Measurements from ENCODE around the gene GAP43. TPM values are rescaled to one million over a fixed set of nuclear protein-coding genes. Genes with fewer than 3 reads are reported as not detected.

Gene GAP43
- 4.9 TPM for total RNA-seq

GRCh38 chr3:115623044-115623868 lies at the start of gene GAP43:
Gene GAP43, plus strand, starts transcription at chr3:115623510. Its CDS starts 180 bp downstream, at chr3:115623690.
- no peak for DNase-seq (ENCODE audit: extremely low spot score in 2 of 2)
- intact Hi-C loops (cut with DNase I) = loop anchor here (5.0 kb wide), 1 partner anchor 49 kb away; no protein-coding TSS in a partner anchor
- no peak for TF ChIP-seq POLR2A (IDR thresholded peaks at IDR 0.05)
- TF ChIP-seq POLR2AphosphoS5 (IDR thresholded peaks at IDR 0.05; ENCODE audit: insufficient read depth in 1 of 2, low read depth in 1 of 2) = no peak
- no peak for TF ChIP-seq CTCF (IDR thresholded peaks at IDR 0.05)
- Histone ChIP-seq H3K9me3 (no peaks in the 10 kb centered on the region), H3K27me3 (peaks cover 4% of the 10 kb centered on the region), H3K4me1 (peaks cover 8% of the 10 kb centered on the region), H3K36me3 (no peaks in the 10 kb centered on the region), H3K4me3 (peak within 1 kb of the TSS; percentile 11), H3K27ac (no peak within 1 kb of the TSS)

- Histone ChIP-seq H3K9me3 (no peaks in the 10 kb centered on the region), H3K27ac (no peak overlapping the region), H3K4me1 (no peaks in the 10 kb centered on the region), H3K27me3 (no peaks in the 10 kb centered on the region), H3K4me3 (no peak overlapping the region), H3K36me3 (no peaks in the 10 kb centered on the region)
- TF ChIP-seq CTCF (IDR thresholded peaks at IDR 0.05) (no peak), POLR2AphosphoS5 (IDR thresholded peaks at IDR 0.05; ENCODE audit: insufficient read depth in 1 of 2, low read depth in 1 of 2) (no peak), POLR2A (IDR thresholded peaks at IDR 0.05) (no peak)
- intact Hi-C loops (cut with DNase I) = no loop called here
- DNase-seq (ENCODE audit: extremely low spot score in 2 of 2) = no peak
These were observed 46.9 kb upstream of the GAP43 start for GRCh38 chr3:115576325-115576875.

GRCh38 chr3:115577000-115577399 lies 46.3 kb upstream of the GAP43 start:
- Histone ChIP-seq H3K9me3 (no peaks in the 10 kb centered on the region), H3K4me1 (no peaks in the 10 kb centered on the region), H3K27ac (no peak overlapping the region), H3K36me3 (no peaks in the 10 kb centered on the region), H3K27me3 (no peaks in the 10 kb centered on the region), H3K4me3 (no peak overlapping the region)
- no peak for DNase-seq (ENCODE audit: extremely low spot score in 2 of 2)
- TF ChIP-seq CTCF (IDR thresholded peaks at IDR 0.05) = no peak
- no peak for TF ChIP-seq POLR2AphosphoS5 (IDR thresholded peaks at IDR 0.05; ENCODE audit: insufficient read depth in 1 of 2, low read depth in 1 of 2)
- intact Hi-C loops (cut with DNase I) = no loop called here

- TF ChIP-seq POLR2AphosphoS5 (IDR thresholded peaks at IDR 0.05; ENCODE audit: insufficient read depth in 1 of 2, low read depth in 1 of 2) (no peak), POLR2A (IDR thresholded peaks at IDR 0.05) (no peak), CTCF (IDR thresholded peaks at IDR 0.05) (no peak)
- H3K4me3 ChIP-seq = no peak overlapping the region
- H3K27ac ChIP-seq = no peak overlapping the region
- intact Hi-C loops (cut with DNase I) = no loop called here
- H3K9me3 ChIP-seq = no peaks in the 10 kb centered on the region
- H3K27me3 ChIP-seq = no peaks in the 10 kb centered on the region
- H3K36me3 ChIP-seq = no peaks in the 10 kb centered on the region
- DNase-seq (ENCODE audit: extremely low spot score in 2 of 2) = no peak
- H3K4me1 ChIP-seq = no peaks in the 10 kb centered on the region
These were observed 45.0 kb upstream of the GAP43 start for GRCh38 chr3:115578331-115578730.

- Histone ChIP-seq H3K4me3 (no peak overlapping the region), H3K36me3 (no peaks in the 10 kb centered on the region), H3K27me3 (no peaks in the 10 kb centered on the region), H3K9me3 (no peaks in the 10 kb centered on the region), H3K27ac (no peak overlapping the region), H3K4me1 (no peaks in the 10 kb centered on the region)
- TF ChIP-seq CTCF (IDR thresholded peaks at IDR 0.05) (no peak), POLR2A (IDR thresholded peaks at IDR 0.05) (no peak), POLR2AphosphoS5 (IDR thresholded peaks at IDR 0.05; ENCODE audit: insufficient read depth in 1 of 2, low read depth in 1 of 2) (no peak)
- DNase-seq (ENCODE audit: extremely low spot score in 2 of 2) = no peak
- intact Hi-C loops (cut with DNase I) = no loop called here
These were observed 42.7 kb upstream of the GAP43 start for GRCh38 chr3:115580566-115580965.

All from vagina (tissue), 2 donors.